NT2/D1 (cell line): ENCODE results near the gene PCDH18.
"Not testable (repeated sequence)": the region's sequence is repeated elsewhere in the genome, so short reads cannot be mapped to it uniquely, and the experiment has no call there.

Experiments used
- SUZ12 ChIP-seq: IDR thresholded peaks from 2 replicates; pipeline ENCODE4 v1.6.1; 2011; ENCODE audit not compliant: insufficient read length, insufficient read depth; ENCODE audit errors: extremely low read depth
- YY1 ChIP-seq: IDR thresholded peaks from 2 replicates; pipeline ENCODE4 v1.6.1; 2011; ENCODE audit not compliant: insufficient read length, insufficient read depth
- ZNF274 ChIP-seq: IDR thresholded peaks from 2 replicates; pipeline ENCODE4 v1.6.1; 2011; ENCODE audit warnings: mild to moderate bottlenecking, low read depth, low read length

DNA sequence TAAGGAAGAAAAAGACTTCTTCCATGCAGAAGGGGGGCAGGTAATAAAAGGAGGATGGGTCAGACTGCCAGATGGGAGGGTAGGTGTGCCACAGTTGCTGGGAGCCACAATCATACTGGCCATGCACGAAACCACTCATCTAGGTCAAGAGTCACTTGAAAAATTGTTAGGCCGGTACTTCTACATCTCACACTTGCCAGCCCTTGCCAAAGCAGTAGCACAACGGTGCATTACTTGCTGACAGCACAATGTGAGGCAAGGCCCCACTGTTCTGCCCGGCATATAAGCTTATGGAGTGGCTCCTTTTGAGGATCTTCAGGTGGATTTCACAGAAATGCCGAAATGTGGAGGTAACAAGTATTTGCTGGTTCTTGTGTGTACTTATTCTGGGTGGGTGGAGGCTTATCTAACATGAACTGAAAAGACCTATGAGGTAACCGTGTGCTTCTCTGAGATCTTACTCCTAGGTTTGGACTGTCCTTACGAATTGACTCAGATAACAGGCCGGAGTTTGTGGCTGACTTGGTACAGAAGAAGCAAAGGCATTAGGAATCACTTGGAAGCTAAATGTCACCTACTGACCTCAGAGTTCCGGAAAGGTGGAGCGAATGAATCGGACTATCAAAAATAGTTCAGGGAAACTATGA, 48.9 kb downstream of the PCDH18 start:
- not testable (repeated sequence) for TF ChIP-seq YY1, ZNF274, SUZ12
